HepG2 (cell line): ENCODE measurements around the gene TRMT10C. TPM values are rescaled to one million over a fixed set of nuclear protein-coding genes. Genes with fewer than 3 reads are reported as not detected.

Experiments used
- ATAC-seq: fragments of 200-7000 bp; cut with Tn5 transposase; 3 replicates; pipeline ENCODE4 v1.9.1; 2020; ENCODE audit warnings: mild to moderate bottlenecking, moderate library complexity
- BruUV-seq: library from RNA; stranded (reverse); fragments of 400-500 nt; replicated peaks from 2 replicates; lab custom pipeline; 2021; lab: Mats Ljungman, UMichigan
- CTCF ChIA-PET: fragments of 300-600 bp; formaldehyde crosslinking; extraction: SDS; loops from one replicate; lab custom pipeline; 2021; ENCODE audit warnings: low total read pairs, inconsistent platforms, low intra/inter-chr PET ratio; lab: Yijun Ruan, JAX
- POLR2A ChIA-PET: fragments of 350-600 bp; sonication (Branson Sonifier 250); formaldehyde crosslinking; loops from one replicate; lab custom pipeline; 2020; ENCODE audit warnings: antibody characterized with exemption, inconsistent platforms; lab: Yijun Ruan, JAX
- DNase-seq: peaks from one replicate; pipeline ENCODE4 v3.0.0-alpha.2; 2015; ENCODE audit warnings: low spot score
- FAIRE-seq: peaks from 3 replicates; lab custom pipeline; 2011; peaks lifted over from hg19 to GRCh38; lab: Jason Lieb, UNC
- H2AFZ ChIP-seq: one replicate; pipeline ENCODE4 v1.6.1; 2011; ENCODE audit warnings: low read length, inconsistent platforms
- H3K27ac ChIP-seq: fragments of 300-600 bp; 3 replicates; pipeline ENCODE4 v1.8.0; 2011; ENCODE audit warnings: mixed run types, mild to moderate bottlenecking, mixed read lengths, low read length, inconsistent platforms; ENCODE audit not compliant: insufficient read depth; ENCODE audit errors: extremely low read length
- H3K27me3 ChIP-seq, 2 experiments: fragments of 200-600 bp in 1 of 2; 2 replicates in 1 of 2; 3 replicates in 1 of 2; pipeline versions ENCODE4 v1.6.0 to v1.8.0; 2011; ENCODE audit warnings: low read length in 2 of 2, mild to moderate bottlenecking in 2 of 2, moderate library complexity in 2 of 2, inconsistent platforms in 1 of 2; ENCODE audit not compliant: insufficient read depth in 2 of 2, control insufficient read depth in 1 of 2
- H3K36me3 ChIP-seq, 2 experiments: fragments of 200-600 bp in 1 of 2; replicated peaks in 1 of 2; 2 replicates in 1 of 2; 3 replicates in 1 of 2; pipeline versions ENCODE4 v1.5.1 to v1.8.0; 2011; ENCODE audit warnings: low read length in 2 of 2, inconsistent platforms in 1 of 2; ENCODE audit not compliant: insufficient read depth in 2 of 2, control insufficient read depth in 1 of 2
- H3K4me1 ChIP-seq: 2 replicates; pipeline ENCODE4 v1.5.1; 2012; ENCODE audit warnings: low read length, inconsistent platforms; ENCODE audit not compliant: insufficient read depth
- H3K4me2 ChIP-seq: 2 replicates; pipeline ENCODE4 v1.6.0; 2011; ENCODE audit warnings: low read depth, low read length, inconsistent platforms
- H3K4me3 ChIP-seq, 3 experiments: fragments of 200-600 bp in 1 of 3; sonication (generic), shearing (Covaris generic) in 1 of 3; replicated peaks in 1 of 3; 2 replicates each; pipeline ENCODE4 v1.5.1; 2011 to 2016; ENCODE audit warnings: low read length in 3 of 3, inconsistent platforms in 2 of 3, low read depth in 2 of 3, mild to moderate bottlenecking in 2 of 3, control low read depth in 1 of 3, mixed read lengths in 1 of 3; ENCODE audit not compliant: insufficient read depth in 1 of 3
- H3K79me2 ChIP-seq: one replicate; pipeline ENCODE4 v1.6.1; 2011; ENCODE audit warnings: low read length, inconsistent platforms; ENCODE audit not compliant: insufficient read depth
- H3K9ac ChIP-seq: 2 replicates; pipeline ENCODE4 v1.6.0; 2011; ENCODE audit warnings: mild to moderate bottlenecking, low read depth, low read length, inconsistent platforms; ENCODE audit not compliant: insufficient read depth
- H3K9me3 ChIP-seq: 2 replicates; pipeline ENCODE4 v1.5.1; 2012; ENCODE audit warnings: mild to moderate bottlenecking, low read length
- H4K20me1 ChIP-seq: 2 replicates; pipeline ENCODE4 v1.6.0; 2011; ENCODE audit warnings: inconsistent platforms, mild to moderate bottlenecking, low read length, moderate library complexity; ENCODE audit not compliant: insufficient read depth
- ATF4 ChIP-seq, 2 experiments: fragments of 450-650 bp in 1 of 2; sonication (generic) in 1 of 2; formaldehyde crosslinking; IDR thresholded peaks; 2 replicates each; pipeline versions ENCODE4 v1.5.0 to v1.8.0; 2020 to 2022; ENCODE audit warnings: mild to moderate bottlenecking in 1 of 2, missing genetic modification reagents in 1 of 2
- GPN1 ChIP-seq: sonication (generic); formaldehyde crosslinking; IDR thresholded peaks from 2 replicates; pipeline ENCODE4 v1.5.1; 2020; ENCODE audit warnings: missing genetic modification reagents, borderline replicate concordance
- MED1 ChIP-seq: sonication (generic); formaldehyde crosslinking; IDR thresholded peaks from 2 replicates; pipeline ENCODE4 v1.4.0; 2020; ENCODE audit warnings: missing genetic modification reagents
- NFKBIZ ChIP-seq: IDR thresholded peaks from 2 replicates; pipeline ENCODE4 v1.6.1; 2018; ENCODE audit warnings: missing genetic modification reagents, missing compliant biosample characterization
- NKX3-1 ChIP-seq: sonication (generic); formaldehyde crosslinking; IDR thresholded peaks from 2 replicates; pipeline ENCODE4 v1.5.0; 2020; ENCODE audit warnings: missing genetic modification reagents
- ONECUT2 ChIP-seq: sonication (generic); formaldehyde crosslinking; IDR thresholded peaks from 2 replicates; pipeline ENCODE4 v1.4.0; 2020; ENCODE audit warnings: missing genetic modification reagents
- PHF8 ChIP-seq: sonication (generic); formaldehyde crosslinking; IDR thresholded peaks from 2 replicates; pipeline ENCODE4 v1.5.0; 2020; ENCODE audit warnings: missing genetic modification reagents
- RFX1 ChIP-seq: fragments of 450-650 bp; IDR thresholded peaks from 2 replicates; pipeline ENCODE4 v1.6.1; 2017
- XBP1 ChIP-seq: sonication (generic); formaldehyde crosslinking; IDR thresholded peaks from 2 replicates; pipeline ENCODE4 v1.5.0; 2020; ENCODE audit warnings: missing genetic modification reagents
- ZBTB20 ChIP-seq: sonication (generic); formaldehyde crosslinking; IDR thresholded peaks from 2 replicates; pipeline ENCODE4 v1.8.1; 2023; ENCODE audit warnings: missing genetic modification reagents, low read depth, mild to moderate bottlenecking, borderline replicate concordance
- ZBTB46 ChIP-seq: sonication (generic); formaldehyde crosslinking; IDR thresholded peaks from 2 replicates; pipeline ENCODE4 v1.4.0; 2020; ENCODE audit warnings: mild to moderate bottlenecking, missing genetic modification reagents, borderline replicate concordance
- ZBTB49 ChIP-seq: sonication (generic); formaldehyde crosslinking; IDR thresholded peaks from 2 replicates; pipeline ENCODE4 v1.4.0; 2020; ENCODE audit warnings: missing genetic modification reagents, borderline replicate concordance
- ZFP82 ChIP-seq: sonication (generic); formaldehyde crosslinking; IDR thresholded peaks from 2 replicates; pipeline ENCODE4 v1.5.1; 2020; ENCODE audit warnings: mild to moderate bottlenecking, missing genetic modification reagents, borderline replicate concordance
- ZNF160 ChIP-seq: sonication (generic); formaldehyde crosslinking; IDR thresholded peaks from 2 replicates; pipeline ENCODE4 v1.8.0; 2022; ENCODE audit warnings: mild to moderate bottlenecking, inconsistent platforms, missing genetic modification reagents
- ZNF576 ChIP-seq: sonication (generic); formaldehyde crosslinking; IDR thresholded peaks from 2 replicates; pipeline ENCODE4 v1.4.0; 2020; ENCODE audit warnings: mild to moderate bottlenecking, missing genetic modification reagents
- ZNF879 ChIP-seq: sonication (generic); formaldehyde crosslinking; IDR thresholded peaks from 2 replicates; pipeline ENCODE4 v1.8.1; 2023; ENCODE audit warnings: missing genetic modification reagents
- WGBS: methylation state at CpG from one replicate; pipeline ENCODE4 v1.1.6; 2017; ENCODE audit warnings: low lambda C conversion rate; 5-methylcytosine and 5-hydroxymethylcytosine counted together
- in situ Hi-C: cut with HindIII; loops from 2 replicates; pipeline ENCODE4 v1.10.0; 2017; ENCODE audit warnings: low pct_unique_long_range_greater_than_20kb; ENCODE audit not compliant: extremely low pct_ligation_motif_present
- intact Hi-C: fragments of 100-400 bp; cut with micrococcal nuclease; formaldehyde crosslinking; loops from one replicate; pipeline ENCODE4 v1.10.0; 2022; ENCODE audit not compliant: unreplicated experiment
- polyA plus RNA-seq, 8 experiments: library from polyadenylated mRNA; depleted of rRNA in 3 of 8; stranded (reverse) in 7 of 8; unstranded in 1 of 8; fragments of >200 nt; fragmentation: Illumina TruSeq in 4 of 8; extraction: Trizol in 4 of 8; gene quantifications; 2 replicates each; pipeline versions ENCODE4 v1.2.1 to v1.2.3, GENCODE V29; 2011 to 2016; ENCODE audit warnings: low read depth in 4 of 8, missing spikeins in 1 of 8, mixed read lengths in 1 of 8; ENCODE audit not compliant: insufficient read depth in 1 of 8
- total RNA-seq, 5 experiments: library from RNA; depleted of rRNA; stranded (reverse); fragments of >200 nt; fragmentation: Illumina TruSeq; extraction: Trizol; gene quantifications; 2 replicates each; pipeline ENCODE4 v1.2.3, GENCODE V29; 2016; ENCODE audit warnings: low read depth in 1 of 5

The TRMT10C gene
- total and polyA plus RNA-seq, 2 of the 13 experiments (the other 11 are each of a cell fraction or from before 2014, with no cell fraction given), result 10.8 to 39.2 TPM

GRCh38 chr3:101521211-101521701 is 40.4 kb upstream of the TRMT10C start:
- Histone ChIP-seq H3K4me1 (peaks cover 38% of the 10 kb centered on the region), H3K4me2 (no peak overlapping the region), H3K4me3 (no peak overlapping the region), H3K27me3 (no peaks in the 10 kb centered on the region), H3K36me3 (no peaks in the 10 kb centered on the region), H4K20me1 (no peaks in the 10 kb centered on the region), H3K27ac (no peak overlapping the region), H2AFZ (no peak overlapping the region), H3K79me2 (no peaks in the 10 kb centered on the region), H3K9me3 (no peaks in the 10 kb centered on the region), H3K9ac (no peak overlapping the region)
- no peak for ATAC-seq
- no peak for DNase-seq
- intact Hi-C loops (no loop called here), in situ Hi-C loops (no loop called here)
- WGBS, result 85% methylated on average over 4 of the region's 4 CpGs
- BruUV-seq, result no TSS peak
- TF ChIP-seq ZBTB49 (CRISPR knock-in tag) (no peak), XBP1 (CRISPR knock-in tag) (no peak), ONECUT2 (CRISPR knock-in tag) (no peak), MED1 (CRISPR knock-in tag) (no peak), PHF8 (CRISPR knock-in tag) (no peak), ZBTB20 (CRISPR knock-in tag) (no peak), ZNF576 (no peak), NFKBIZ (CRISPR knock-in tag) (no peak), RFX1 (no peak), ATF4 (CRISPR knock-in tag; IDR thresholded peaks at IDR 0.05) (no peak), ZFP82 (CRISPR knock-in tag) (no peak), ZBTB46 (CRISPR knock-in tag) (no peak), ZNF160 (CRISPR knock-in tag) (no peak), NKX3-1 (no peak), GPN1 (no peak), ZNF879 (CRISPR knock-in tag) (no peak)
- FAIRE-seq, result no peak
- CTCF ChIA-PET, result no interaction called here
- POLR2A ChIA-PET, result interaction anchor here (1.2 to 3.6 kb wide), 2 partner anchors 28 to 53 kb away, joined by 4 to 25 read pairs; partner anchors contain the start of gene PCNP
